Nephron progenitor cell (in vitro differentiated cells): ENCODE data around the gene LONRF2.

Source experiments
- DNase-seq: peaks from one replicate; pipeline ENCODE4 v3.0.0; 2021
- H3K27ac Mint-ChIP-seq: 2 replicates; pipeline ENCODE4 v1.8.0; 2021; ENCODE audit warnings: mild to moderate bottlenecking, moderate library complexity, mixed read lengths
- H3K27me3 Mint-ChIP-seq: 2 replicates; pipeline ENCODE4 v1.8.0; 2021; ENCODE audit warnings: mild to moderate bottlenecking, low read depth, mixed read lengths; ENCODE audit not compliant: poor library complexity
- H3K36me3 Mint-ChIP-seq: 2 replicates; pipeline ENCODE4 v1.8.0; 2021; ENCODE audit warnings: low read depth, mixed read lengths
- H3K4me1 Mint-ChIP-seq: 2 replicates; pipeline ENCODE4 v1.8.0; 2021; ENCODE audit warnings: mixed read lengths
- H3K4me3 Mint-ChIP-seq: 2 replicates; pipeline ENCODE4 v1.8.0; 2021; ENCODE audit warnings: mild to moderate bottlenecking, moderate library complexity, mixed read lengths
- H3K9me3 Mint-ChIP-seq: 2 replicates; pipeline ENCODE4 v1.8.0; 2021; ENCODE audit warnings: mild to moderate bottlenecking, moderate library complexity, mixed read lengths
- TF ChIP-seq, protein P1 (sequence below): fragments of 200-600 bp; sonication (generic); IDR thresholded peaks from 2 replicates; pipeline ENCODE4 v1.5.0; 2021; ENCODE audit warnings: antibody characterized with exemption

LONRF2 gene

DNA sequence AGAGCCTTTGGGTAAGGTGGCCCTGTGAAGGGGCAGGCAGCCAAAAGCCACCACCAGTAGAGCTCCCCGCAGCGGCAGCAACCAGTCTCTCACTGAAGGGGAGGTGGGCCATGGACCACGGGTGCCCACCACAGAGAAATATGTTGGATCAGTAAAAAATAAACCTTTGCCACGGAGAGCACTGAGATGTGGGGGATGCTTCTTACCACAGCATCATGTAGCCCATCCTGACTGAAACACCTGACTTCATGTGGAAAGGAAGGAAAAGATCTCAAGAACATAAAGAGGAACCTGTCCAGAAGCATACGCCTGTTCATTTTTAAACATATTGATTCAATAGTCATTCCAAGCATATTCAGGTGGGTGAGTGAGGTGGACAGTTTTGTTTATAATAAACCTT lies 51.1 kb downstream of the LONRF2 start:
- TF ChIP-seq, protein P1, sequence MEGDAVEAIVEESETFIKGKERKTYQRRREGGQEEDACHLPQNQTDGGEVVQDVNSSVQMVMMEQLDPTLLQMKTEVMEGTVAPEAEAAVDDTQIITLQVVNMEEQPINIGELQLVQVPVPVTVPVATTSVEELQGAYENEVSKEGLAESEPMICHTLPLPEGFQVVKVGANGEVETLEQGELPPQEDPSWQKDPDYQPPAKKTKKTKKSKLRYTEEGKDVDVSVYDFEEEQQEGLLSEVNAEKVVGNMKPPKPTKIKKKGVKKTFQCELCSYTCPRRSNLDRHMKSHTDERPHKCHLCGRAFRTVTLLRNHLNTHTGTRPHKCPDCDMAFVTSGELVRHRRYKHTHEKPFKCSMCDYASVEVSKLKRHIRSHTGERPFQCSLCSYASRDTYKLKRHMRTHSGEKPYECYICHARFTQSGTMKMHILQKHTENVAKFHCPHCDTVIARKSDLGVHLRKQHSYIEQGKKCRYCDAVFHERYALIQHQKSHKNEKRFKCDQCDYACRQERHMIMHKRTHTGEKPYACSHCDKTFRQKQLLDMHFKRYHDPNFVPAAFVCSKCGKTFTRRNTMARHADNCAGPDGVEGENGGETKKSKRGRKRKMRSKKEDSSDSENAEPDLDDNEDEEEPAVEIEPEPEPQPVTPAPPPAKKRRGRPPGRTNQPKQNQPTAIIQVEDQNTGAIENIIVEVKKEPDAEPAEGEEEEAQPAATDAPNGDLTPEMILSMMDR, result no peak
- Mint-ChIP-seq H3K4me1 (no peaks in the 10 kb centered on the region), H3K4me3 (no peak overlapping the region), H3K27me3 (peaks cover 5% of the 10 kb centered on the region), H3K36me3 (no peaks in the 10 kb centered on the region), H3K9me3 (peaks cover 8% of the 10 kb centered on the region), H3K27ac (no peak overlapping the region)
- no peak for DNase-seq

GRCh38 chr2:100270381-100271146 lies 51.7 kb downstream of the LONRF2 start:
- Mint-ChIP-seq H3K4me3 (no peak overlapping the region), H3K36me3 (no peaks in the 10 kb centered on the region), H3K4me1 (no peaks in the 10 kb centered on the region), H3K9me3 (peaks cover 8% of the 10 kb centered on the region), H3K27me3 (peaks cover 5% of the 10 kb centered on the region), H3K27ac (no peak overlapping the region)
- TF ChIP-seq, protein P1, result no peak
- no peak for DNase-seq

DNA sequence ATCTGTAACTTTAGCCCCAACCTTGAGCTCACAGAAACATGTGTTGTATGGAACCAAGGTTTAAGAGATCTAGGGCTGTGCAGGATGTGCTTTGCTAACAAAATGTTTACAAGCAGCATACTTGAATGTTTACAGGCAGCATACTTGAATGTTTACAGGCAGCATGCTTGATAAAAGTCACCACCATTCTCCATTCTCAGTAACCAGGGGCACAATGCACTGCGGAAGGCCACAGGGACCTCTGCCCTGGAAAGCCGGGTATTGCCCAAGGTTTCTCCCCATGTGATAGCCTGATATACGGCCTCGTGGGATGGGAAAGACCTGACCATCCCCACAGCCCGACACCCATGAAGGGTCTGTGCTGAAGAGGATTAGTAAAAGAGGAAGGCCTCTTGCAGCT lies 52.4 kb downstream of the LONRF2 start:
- TF ChIP-seq, protein P1, result no peak
- Mint-ChIP-seq H3K4me1 (no peaks in the 10 kb centered on the region), H3K36me3 (no peaks in the 10 kb centered on the region), H3K9me3 (peaks cover 8% of the 10 kb centered on the region), H3K27me3 (peaks cover 5% of the 10 kb centered on the region), H3K27ac (no peak overlapping the region), H3K4me3 (no peak overlapping the region)
- no peak for DNase-seq

- H3K9me3 Mint-ChIP-seq, result peaks cover 8% of the 10 kb centered on the region
- H3K27me3 Mint-ChIP-seq, result peaks cover 5% of the 10 kb centered on the region
- no peak for DNase-seq
- TF ChIP-seq, protein P1, result no peak
- H3K27ac Mint-ChIP-seq, result no peak overlapping the region
- no peaks in the 10 kb centered on the region for H3K36me3 Mint-ChIP-seq
- H3K4me1 Mint-ChIP-seq, result no peaks in the 10 kb centered on the region
- H3K4me3 Mint-ChIP-seq, result no peak overlapping the region
These were observed 53.3 kb downstream of the LONRF2 start for GRCh38 chr2:100268986-100269385.

DNA sequence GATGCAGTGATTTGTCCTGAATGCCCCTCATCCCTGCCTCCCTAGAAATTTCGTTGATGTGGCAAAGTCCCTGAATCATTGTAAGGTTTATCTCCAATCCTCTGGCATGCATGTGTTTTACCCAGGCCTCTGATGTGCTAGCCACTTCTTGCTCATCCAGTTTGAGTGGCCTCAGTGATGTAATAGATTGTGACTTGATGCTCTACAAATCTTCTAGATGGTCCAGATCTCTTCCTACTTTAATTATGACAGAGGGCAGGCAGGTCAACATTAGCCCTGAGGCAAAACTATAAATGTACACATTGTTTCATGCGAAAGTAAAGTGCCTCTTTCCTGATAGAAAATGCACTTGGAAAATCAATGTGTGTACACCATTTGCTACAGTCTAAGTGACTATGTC lies 54.5 kb downstream of the LONRF2 start:
- Mint-ChIP-seq H3K27ac (no peak overlapping the region), H3K36me3 (no peaks in the 10 kb centered on the region), H3K9me3 (peaks cover 8% of the 10 kb centered on the region), H3K27me3 (peaks cover 5% of the 10 kb centered on the region), H3K4me1 (no peaks in the 10 kb centered on the region), H3K4me3 (no peak overlapping the region)
- DNase-seq, result no peak
- TF ChIP-seq, protein P1, result no peak

GRCh38 chr2:100266126-100266525 lies 56.2 kb downstream of the LONRF2 start:
- H3K4me1 Mint-ChIP-seq, result no peaks in the 10 kb centered on the region
- no peak for DNase-seq
- H3K36me3 Mint-ChIP-seq, result no peaks in the 10 kb centered on the region
- H3K4me3 Mint-ChIP-seq, result no peak overlapping the region
- H3K27ac Mint-ChIP-seq, result no peak overlapping the region
- H3K27me3 Mint-ChIP-seq, result peaks cover 5% of the 10 kb centered on the region
- TF ChIP-seq, protein P1, result no peak
- peaks cover 7% of the 10 kb centered on the region for H3K9me3 Mint-ChIP-seq
